Pons (tissue), 1 donor: Measurements from ENCODE around the gene CORO2B.

Source experiments
- DNase-seq: peaks from one replicate; pipeline ENCODE4 v3.0.0-alpha.2; 2016; ENCODE audit warnings: low spot score

Gene CORO2B

DNA sequence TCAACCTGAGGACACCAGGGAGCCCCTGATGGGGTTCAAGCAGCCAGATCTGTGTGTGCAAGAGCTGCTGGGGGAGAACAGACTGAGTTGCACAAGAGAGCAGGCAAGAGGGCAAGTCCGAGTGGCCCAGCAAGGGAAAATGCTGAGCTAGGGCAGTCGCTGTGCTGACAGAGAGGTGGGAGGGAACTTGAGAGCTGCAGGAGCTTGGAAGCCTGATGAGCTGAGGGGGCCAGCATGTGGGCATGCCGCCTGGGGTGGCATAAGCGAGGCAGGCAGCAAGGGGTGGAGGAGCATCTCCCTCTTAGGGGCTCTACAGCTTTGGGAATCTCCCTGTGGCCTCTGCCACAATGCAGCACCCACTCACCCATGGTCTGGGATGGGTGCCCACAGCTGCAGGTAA lies 4.7 kb upstream of the CORO2B start:
- DNase-seq = no peak

GRCh38 chr15:68574629-68575028 lies 4.2 kb upstream of the CORO2B start:
- no peak for DNase-seq

- DNase-seq = peak; percentile 25
Observed at GRCh38 chr15:68576235-68576892, 2.4 kb upstream of the CORO2B start.

DNA sequence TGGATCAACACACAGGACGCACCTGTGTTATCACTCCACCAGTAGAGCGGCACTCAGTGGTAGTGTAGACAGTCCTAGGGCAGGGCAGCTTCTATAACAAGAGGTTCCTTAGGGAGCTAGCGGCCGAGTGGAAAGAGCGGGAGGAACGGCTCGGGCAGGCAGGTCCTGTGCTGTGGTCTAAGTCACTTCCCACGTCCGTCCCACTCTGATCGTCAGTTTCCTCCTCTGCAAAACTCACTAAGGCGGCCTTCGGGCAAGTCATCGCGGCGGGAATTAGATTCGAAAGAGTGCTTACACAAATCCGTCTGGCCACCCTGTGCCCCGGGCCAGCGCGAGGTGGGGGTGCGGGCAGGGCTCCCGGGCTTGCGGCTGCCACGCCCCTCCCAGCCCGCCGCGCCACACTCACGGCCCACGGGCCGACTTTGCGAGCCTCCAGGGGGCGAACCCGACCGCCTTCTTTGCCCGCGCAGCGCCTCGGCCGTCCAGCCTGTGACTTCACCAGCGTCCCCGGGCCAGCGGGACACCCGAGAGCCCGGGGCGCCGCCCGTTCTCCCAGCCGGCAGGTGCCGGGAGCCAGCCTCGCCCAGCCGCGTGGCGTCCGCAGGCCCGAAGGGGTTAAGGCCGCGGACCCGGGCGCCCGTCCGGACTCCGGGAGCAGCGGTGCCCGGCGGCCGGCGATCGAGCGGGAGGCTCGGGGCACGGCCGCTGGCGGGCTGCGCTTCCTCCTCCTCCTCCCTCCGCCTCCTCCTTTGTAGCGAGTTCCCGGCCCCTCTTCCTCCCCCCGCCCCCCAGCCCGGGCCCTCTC lies 416 bp upstream of the CORO2B start:
- peak; percentile 74 for DNase-seq

- peak; percentile 64 for DNase-seq
Observed at GRCh38 chr15:68580026-68580882, 1.5 kb downstream of the CORO2B start.

DNA sequence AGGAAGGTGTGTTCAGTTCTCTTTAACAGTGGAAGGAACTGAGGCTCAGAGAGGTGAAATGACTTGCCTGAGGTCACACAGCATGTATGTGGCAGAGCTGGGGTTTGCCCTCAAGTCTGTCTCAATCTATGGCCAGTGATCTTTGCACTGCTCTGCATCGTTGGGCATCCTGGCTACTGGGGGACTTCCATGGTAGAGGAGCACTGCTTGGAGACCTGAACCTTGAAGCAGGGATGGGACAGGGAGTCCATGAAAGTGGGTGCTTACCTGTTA lies 2.0 kb downstream of the CORO2B start:
- peak; percentile 38 for DNase-seq

GRCh38 chr15:68581725-68582124 lies 2.9 kb downstream of the CORO2B start:
- DNase-seq = peak; percentile 34

DNA sequence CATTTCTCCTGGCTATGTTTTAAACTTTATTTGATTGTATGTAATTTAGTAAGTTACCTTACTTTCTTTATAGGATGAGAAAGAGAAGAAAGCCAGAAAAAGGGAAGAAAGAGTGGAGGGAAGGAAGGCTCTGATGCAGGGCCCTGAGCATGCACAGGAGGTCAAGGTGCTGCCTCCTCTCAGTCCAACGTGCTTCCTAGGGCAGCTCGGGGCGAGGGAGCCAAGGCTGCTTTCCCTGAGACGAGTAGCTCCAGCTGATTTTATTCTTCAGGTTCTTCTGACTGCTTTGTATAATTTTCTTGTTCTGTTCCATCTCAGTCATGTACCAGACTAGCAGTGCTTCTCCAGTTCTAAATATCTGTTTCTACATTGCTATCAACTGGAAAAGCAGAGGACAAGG lies 3.4 kb downstream of the CORO2B start:
- DNase-seq = peak; percentile 30

DNA sequence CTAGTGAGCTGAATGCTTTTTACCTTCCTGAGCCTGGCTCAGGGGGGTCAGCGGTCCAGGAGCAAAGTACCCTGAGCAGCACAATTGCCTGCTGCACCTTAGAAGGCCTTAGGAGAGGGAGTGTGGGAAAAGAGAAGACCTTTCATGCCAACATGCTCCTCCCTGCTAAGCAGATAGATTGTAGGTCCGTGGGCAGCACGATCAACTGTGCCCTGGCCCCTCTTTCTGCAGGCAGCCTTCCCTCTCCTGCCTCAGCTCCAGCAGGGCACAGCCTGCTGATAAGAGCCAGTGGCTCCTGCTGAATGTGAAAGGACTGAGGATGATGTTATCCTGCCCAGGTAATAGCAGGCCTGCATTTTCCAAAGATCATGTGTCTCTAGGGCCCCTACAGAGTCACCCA lies 4.1 kb downstream of the CORO2B start:
- no peak for DNase-seq

DNA sequence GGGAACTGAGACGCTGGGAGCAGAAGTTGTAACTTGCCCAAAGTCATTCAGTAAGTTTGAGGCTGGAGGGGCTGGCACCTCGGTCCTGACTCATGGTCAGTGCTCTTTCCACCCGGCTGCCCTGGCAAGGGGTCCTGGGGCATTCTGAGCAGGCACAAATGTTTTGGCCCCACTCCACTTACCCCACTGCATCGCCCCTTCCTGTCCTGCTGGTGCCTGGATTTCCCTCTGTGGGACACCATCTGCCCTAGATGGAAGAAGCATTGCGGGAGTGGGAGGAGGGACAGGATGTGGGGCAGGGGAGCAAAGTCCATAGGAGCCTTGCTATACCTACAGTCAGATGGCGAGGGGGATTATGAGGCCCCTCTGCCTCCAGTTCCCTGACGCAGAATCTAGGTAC lies 4.5 kb downstream of the CORO2B start:
- DNase-seq = no peak

- DNase-seq = peak; percentile 25
Observed at GRCh38 chr15:68583936-68584755, 5.4 kb downstream of the CORO2B start.

DNA sequence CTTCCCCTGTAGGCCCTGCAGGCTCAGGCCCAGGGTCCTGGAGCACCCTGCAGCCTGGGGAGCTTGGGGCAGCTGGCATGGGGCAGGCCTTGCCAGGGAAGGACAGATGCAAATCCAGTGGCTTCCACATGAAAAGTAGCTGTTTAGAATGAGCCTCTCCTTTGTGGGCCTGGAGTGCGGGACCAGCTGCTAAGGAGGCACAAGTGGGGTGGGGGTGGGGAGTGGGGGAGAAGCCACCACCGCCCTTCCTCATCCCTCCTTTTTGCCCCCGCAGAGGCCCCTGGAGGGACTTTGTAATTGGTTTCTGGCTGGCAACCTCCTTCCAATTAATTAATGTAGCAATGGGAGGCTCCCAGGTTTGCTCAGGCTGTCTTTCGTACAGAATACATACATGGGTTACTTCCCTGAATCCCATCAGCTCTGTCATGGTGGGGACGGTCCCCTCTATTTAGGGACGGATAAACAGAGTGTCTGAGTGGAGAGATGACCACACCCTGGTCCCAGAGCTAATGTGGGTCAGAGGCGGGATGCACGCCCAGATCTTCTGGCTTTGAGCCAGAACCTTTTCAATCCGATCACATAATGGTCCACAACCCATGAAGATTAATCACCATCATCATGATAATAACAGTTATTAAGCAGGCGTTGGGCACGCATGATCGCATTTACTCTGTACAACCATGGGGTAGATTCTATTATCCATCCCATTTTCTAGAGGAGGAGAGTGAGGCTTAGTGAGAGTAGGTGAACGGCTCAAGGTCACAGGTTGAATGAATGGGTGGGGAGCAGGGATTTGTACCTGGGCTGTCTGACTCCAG lies 6.2 kb downstream of the CORO2B start:
- peak; percentile 71 for DNase-seq

DNA sequence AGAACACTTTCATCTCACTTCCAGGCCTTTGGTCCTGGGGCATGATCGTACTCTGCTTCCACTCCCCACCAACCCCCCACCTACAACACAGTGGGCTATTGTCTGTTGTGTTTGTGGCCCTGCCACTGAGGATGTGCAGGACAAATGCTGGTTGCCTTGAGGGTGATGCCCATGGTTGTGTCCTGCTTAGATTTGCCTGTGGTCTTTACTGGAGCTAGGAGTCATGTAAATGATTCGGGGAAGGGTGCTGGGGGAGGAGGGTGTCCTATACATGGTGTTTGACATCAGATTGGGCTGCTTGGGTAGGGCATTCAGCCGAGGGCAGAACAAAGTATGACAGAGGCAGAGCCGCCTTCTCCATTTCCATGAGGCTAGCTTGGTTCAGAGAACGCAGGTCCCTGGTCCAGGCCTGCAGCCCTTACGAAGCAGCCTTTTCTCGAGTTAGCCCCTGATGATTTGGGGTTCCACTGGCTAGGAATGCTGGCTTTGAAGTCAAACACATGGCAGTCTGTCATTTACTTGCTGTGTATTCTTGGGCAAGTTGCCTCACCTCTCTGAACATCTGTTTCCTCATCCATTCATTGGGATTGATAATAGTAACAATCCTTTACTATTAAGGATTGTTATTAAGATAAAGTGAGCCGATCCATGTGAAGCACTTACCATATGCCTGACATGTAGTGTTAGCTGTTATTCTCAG lies 6.9 kb downstream of the CORO2B start:
- DNase-seq = peak; percentile 92

- peak; percentile 7 for DNase-seq
Observed at GRCh38 chr15:68586274-68586961, 7.6 kb downstream of the CORO2B start.

DNA sequence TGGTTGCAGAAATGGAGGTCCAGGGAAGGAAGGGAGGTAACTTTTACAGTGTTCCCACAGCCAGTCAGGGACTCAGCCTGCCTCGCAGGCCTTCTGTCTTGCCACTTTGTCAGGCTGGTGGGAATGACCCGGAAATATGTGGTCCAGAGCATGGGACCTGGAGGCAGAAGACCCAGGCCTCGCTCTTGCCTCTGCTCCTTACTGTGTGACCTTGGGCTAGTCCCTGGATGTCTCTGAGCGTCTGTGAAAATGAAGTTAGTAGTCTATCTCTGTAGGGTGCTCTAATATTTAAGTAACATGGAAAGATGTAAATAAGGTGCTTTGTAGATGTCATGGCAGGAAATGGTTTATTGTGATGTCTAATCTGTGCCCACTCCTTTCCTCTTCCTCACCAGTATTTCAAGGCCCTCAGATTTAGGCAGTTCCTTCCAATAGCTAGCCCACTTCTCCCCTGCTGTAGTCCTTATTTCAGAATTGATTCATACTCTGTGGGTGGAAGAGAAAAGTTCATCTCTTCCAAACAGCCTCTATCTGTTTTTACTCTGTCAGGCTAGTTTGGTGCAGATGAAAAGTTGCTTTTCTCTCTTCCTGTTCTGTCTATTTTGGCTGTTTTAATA lies 9.1 kb downstream of the CORO2B start:
- peak; percentile 14 for DNase-seq

DNA sequence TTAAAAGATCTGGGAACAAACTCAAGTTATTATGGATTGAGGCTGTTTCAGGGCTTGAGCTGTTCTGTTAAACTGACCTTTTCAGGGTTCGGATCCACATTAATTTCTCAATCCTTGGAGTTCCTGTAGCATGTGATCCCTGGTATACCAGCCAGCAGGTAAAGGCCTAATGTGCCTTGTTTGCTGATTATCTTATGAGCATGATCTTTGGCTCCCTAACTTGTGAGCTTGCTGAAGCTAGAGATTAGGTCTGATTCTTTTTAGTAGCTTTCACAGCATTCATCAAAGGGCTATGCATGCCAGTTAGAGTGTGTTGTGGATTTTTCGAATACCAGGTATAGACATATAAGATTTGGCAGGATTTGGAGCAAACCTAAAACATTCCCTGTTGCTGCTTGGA lies 10.3 kb downstream of the CORO2B start:
- DNase-seq = no peak

DNA sequence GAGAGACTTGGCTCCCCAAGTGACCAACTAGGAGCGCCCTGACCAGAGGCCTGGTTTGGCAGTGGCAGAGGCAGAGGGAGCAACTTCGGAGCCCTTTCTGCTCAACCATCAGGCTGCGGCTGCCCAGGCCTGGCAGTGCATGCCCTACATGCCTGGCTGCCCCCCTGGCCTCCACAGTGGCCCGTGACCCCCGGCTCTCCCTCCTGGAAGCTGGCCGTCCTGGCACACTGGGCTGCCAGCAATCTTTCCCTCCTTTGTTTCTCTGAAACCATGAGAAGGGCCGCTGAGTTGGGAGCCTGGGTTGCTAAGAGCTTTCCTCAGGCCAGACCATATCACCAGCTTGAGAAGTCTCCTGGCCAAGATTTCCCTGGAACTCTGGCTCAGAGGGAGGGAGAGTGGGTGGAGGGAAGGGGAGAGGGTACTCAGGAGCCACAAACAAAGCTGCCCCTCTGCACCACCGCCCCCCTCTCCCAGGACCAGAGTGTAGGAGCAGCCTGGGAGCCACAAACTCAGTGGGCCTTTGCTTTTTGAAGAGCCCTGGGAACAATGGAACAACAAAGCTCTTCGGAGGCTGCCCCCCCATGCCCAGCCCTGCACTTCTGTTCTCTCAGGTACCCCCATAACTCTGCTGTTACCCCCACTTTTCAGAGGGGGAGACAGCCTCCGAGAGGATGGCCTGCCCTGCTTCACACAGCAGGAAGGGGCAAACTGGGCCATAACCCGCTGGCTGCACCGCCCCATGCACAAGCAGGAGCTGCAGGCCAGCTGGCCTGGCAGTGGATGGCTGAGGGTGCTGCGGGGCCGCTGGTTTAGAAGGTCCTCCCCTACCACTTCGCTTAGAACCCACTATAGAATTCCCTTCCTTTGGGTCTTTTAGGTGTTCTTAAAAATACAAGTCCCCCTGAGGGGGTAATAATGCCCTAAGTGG lies 11.3 kb downstream of the CORO2B start:
- DNase-seq = peak; percentile 78

- peak; percentile 13 for DNase-seq
Observed at GRCh38 chr15:68590721-68591389, 12.1 kb downstream of the CORO2B start.
